ENCODE data around the gene TSEN2. TPM values are rescaled to one million over a fixed set of nuclear protein-coding genes. Genes with fewer than 3 reads are reported as not detected.
"Not testable (repeated sequence)": the region's sequence is repeated elsewhere in the genome, so short reads cannot be mapped to it uniquely, and the experiment has no call there.

TSEN2 gene
- polyA plus RNA-seq, 3 donors: 3.2 to 7.3 (median 3.9) TPM

DNA sequence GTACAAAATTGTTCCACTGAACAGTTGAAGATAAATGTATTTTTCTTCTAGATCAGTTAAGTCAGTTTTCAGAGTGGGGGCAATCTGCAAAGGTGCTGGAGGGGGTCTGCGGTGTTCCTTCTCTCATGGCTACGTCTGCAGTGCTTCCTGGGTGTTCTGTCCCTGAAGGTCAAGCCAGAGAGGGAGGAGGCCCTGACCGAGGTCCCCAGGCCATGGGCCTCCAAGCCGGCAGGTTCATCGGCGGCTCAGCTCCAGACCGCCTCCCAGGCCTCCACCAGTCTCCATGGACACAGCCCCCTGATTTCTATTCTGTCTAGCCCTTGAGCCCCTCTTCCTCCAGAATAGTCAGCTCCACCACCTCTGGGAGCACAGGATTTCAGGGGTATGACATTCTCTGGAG, 28.5 kb upstream of the TSEN2 start:
- Mint-ChIP-seq H3K4me3 (no peak overlapping the region), H3K4me1 (peaks cover 50% of the 10 kb centered on the region)

GRCh38 chr3:12456441-12456840, 27.8 kb upstream of the TSEN2 start:
- Mint-ChIP-seq H3K27ac (no peak overlapping the region), H3K4me3 (no peak overlapping the region), H3K27me3 (ENCODE audit: low read depth in 3 of 3) (peaks cover 0 to 2% (median 1%) of the 10 kb centered on the region in 3 donors), H3K36me3 (no peaks in the 10 kb centered on the region), H3K4me1 (peaks cover 49% of the 10 kb centered on the region), H3K9me3 (peaks cover 0 to 4% (median 0%) of the 10 kb centered on the region in 7 donors)
- no peak for DNase-seq
- Histone ChIP-seq H4K20me1 (ENCODE audit: insufficient read depth, low read length) (no peaks in the 10 kb centered on the region), H3K4me1 (ENCODE audit: control insufficient read depth in 1 of 2, insufficient read depth in 2 of 2, low read length in 2 of 2) (peaks cover 41 to 50% of the 10 kb centered on the region in 2 donors), H3K9ac (ENCODE audit: insufficient read depth, low read length, poor library complexity, severe bottlenecking) (no peak overlapping the region), H3K79me2 (ENCODE audit: insufficient read depth, low read length) (no peaks in the 10 kb centered on the region), H3K9me3 (replicated peaks in 1 of 2; ENCODE audit: control insufficient read depth in 1 of 2, insufficient read depth in 1 of 2, low read length in 2 of 2) (no peaks in the 10 kb centered on the region), H3K4me3 (replicated peaks in 1 of 3; ENCODE audit: low read depth in 2 of 3, low read length in 3 of 3) (no peak overlapping the region), H3K36me3 (replicated peaks in 1 of 2; ENCODE audit: control insufficient read depth in 1 of 2, insufficient read depth in 2 of 2, low read length in 2 of 2) (no peaks in the 10 kb centered on the region), H2AFZ (ENCODE audit: insufficient read depth, low read depth, low read length, poor library complexity, severe bottlenecking) (no peak overlapping the region), H3K27me3 (ENCODE audit: control insufficient read depth in 2 of 2, insufficient read depth in 2 of 2, low read length in 2 of 2) (no peaks in the 10 kb centered on the region), H3K27ac (ENCODE audit: low read depth in 1 of 2, low read length in 2 of 2) (no peak overlapping the region), H3K4me2 (replicated peaks; ENCODE audit: extremely low read depth, low read length, poor library complexity, severe bottlenecking) (no peak overlapping the region)
- intact Hi-C loops (cut with micrococcal nuclease): loop anchor here (5.0 to 10.0 kb wide), 4 partner anchors 59 to 264 kb away; no protein-coding TSS in a partner anchor
- TF ChIP-seq, protein P1, sequence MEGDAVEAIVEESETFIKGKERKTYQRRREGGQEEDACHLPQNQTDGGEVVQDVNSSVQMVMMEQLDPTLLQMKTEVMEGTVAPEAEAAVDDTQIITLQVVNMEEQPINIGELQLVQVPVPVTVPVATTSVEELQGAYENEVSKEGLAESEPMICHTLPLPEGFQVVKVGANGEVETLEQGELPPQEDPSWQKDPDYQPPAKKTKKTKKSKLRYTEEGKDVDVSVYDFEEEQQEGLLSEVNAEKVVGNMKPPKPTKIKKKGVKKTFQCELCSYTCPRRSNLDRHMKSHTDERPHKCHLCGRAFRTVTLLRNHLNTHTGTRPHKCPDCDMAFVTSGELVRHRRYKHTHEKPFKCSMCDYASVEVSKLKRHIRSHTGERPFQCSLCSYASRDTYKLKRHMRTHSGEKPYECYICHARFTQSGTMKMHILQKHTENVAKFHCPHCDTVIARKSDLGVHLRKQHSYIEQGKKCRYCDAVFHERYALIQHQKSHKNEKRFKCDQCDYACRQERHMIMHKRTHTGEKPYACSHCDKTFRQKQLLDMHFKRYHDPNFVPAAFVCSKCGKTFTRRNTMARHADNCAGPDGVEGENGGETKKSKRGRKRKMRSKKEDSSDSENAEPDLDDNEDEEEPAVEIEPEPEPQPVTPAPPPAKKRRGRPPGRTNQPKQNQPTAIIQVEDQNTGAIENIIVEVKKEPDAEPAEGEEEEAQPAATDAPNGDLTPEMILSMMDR (IDR thresholded peaks at IDR 0.05): no peak
- WGBS (ENCODE audit: insufficient coverage): 86% methylated on average over 1 of the region's 3 CpGs

More for the DNA sequence above, 28.5 kb upstream of the TSEN2 start:
- H3K9me3 ChIP-seq (replicated peaks in 1 of 2; ENCODE audit: control insufficient read depth in 1 of 2, insufficient read depth in 1 of 2, low read length in 2 of 2): no peaks in the 10 kb centered on the region
- H2AFZ ChIP-seq (ENCODE audit: insufficient read depth, low read depth, low read length, poor library complexity, severe bottlenecking): no peak overlapping the region
- H3K79me2 ChIP-seq (ENCODE audit: insufficient read depth, low read length): no peaks in the 10 kb centered on the region
- TF ChIP-seq, protein P1 (IDR thresholded peaks at IDR 0.05): no peak
- H3K27me3 Mint-ChIP-seq (ENCODE audit: low read depth in 3 of 3): peaks cover 0 to 2% (median 1%) of the 10 kb centered on the region in 3 donors
- no peak overlapping the region for H3K27ac ChIP-seq (ENCODE audit: low read depth in 1 of 2, low read length in 2 of 2)
- no peaks in the 10 kb centered on the region for H3K27me3 ChIP-seq (ENCODE audit: control insufficient read depth in 2 of 2, insufficient read depth in 2 of 2, low read length in 2 of 2)
- H3K36me3 Mint-ChIP-seq: no peaks in the 10 kb centered on the region
- H3K4me3 ChIP-seq (replicated peaks in 1 of 3; ENCODE audit: low read depth in 2 of 3, low read length in 3 of 3): no peak overlapping the region
- no peak overlapping the region for H3K27ac Mint-ChIP-seq
- intact Hi-C loops (cut with micrococcal nuclease): loop anchor here (5.0 to 10.0 kb wide), 4 partner anchors 58 to 263 kb away; no protein-coding TSS in a partner anchor
- H3K9me3 Mint-ChIP-seq: peaks cover 0 to 4% (median 0%) of the 10 kb centered on the region in 7 donors
- DNase-seq: no peak
- H3K4me1 ChIP-seq (ENCODE audit: control insufficient read depth in 1 of 2, insufficient read depth in 2 of 2, low read length in 2 of 2): peaks cover 39 to 51% of the 10 kb centered on the region in 2 donors
- 94% methylated on average over 5 of the region's 7 CpGs for WGBS (ENCODE audit: insufficient coverage)
- no peak overlapping the region for H3K4me2 ChIP-seq (replicated peaks; ENCODE audit: extremely low read depth, low read length, poor library complexity, severe bottlenecking)
- no peak overlapping the region for H3K9ac ChIP-seq (ENCODE audit: insufficient read depth, low read length, poor library complexity, severe bottlenecking)
- H4K20me1 ChIP-seq (ENCODE audit: insufficient read depth, low read length): no peaks in the 10 kb centered on the region
- H3K36me3 ChIP-seq (replicated peaks in 1 of 2; ENCODE audit: control insufficient read depth in 1 of 2, insufficient read depth in 2 of 2, low read length in 2 of 2): no peaks in the 10 kb centered on the region

GRCh38 chr3:12457380-12457779, 26.9 kb upstream of the TSEN2 start:
- H3K27me3 ChIP-seq (ENCODE audit: control insufficient read depth in 2 of 2, insufficient read depth in 2 of 2, low read length in 2 of 2); H3K9me3 ChIP-seq (replicated peaks in 1 of 2; ENCODE audit: control insufficient read depth in 1 of 2, insufficient read depth in 1 of 2, low read length in 2 of 2); H3K4me2 ChIP-seq (replicated peaks; ENCODE audit: extremely low read depth, low read length, poor library complexity, severe bottlenecking); H3K9ac ChIP-seq (ENCODE audit: insufficient read depth, low read length, poor library complexity, severe bottlenecking); H3K4me3 Mint-ChIP-seq; H3K9me3 Mint-ChIP-seq; H3K27me3 Mint-ChIP-seq (ENCODE audit: low read depth in 3 of 3); H3K27ac ChIP-seq (ENCODE audit: low read depth in 1 of 2, low read length in 2 of 2); DNase-seq; H2AFZ ChIP-seq (ENCODE audit: insufficient read depth, low read depth, low read length, poor library complexity, severe bottlenecking); H3K4me3 ChIP-seq (replicated peaks in 1 of 3; ENCODE audit: low read depth in 2 of 3, low read length in 3 of 3); H3K79me2 ChIP-seq (ENCODE audit: insufficient read depth, low read length); H4K20me1 ChIP-seq (ENCODE audit: insufficient read depth, low read length); H3K36me3 Mint-ChIP-seq; H3K36me3 ChIP-seq (replicated peaks in 1 of 2; ENCODE audit: control insufficient read depth in 1 of 2, insufficient read depth in 2 of 2, low read length in 2 of 2): not testable (repeated sequence)
- intact Hi-C loops (cut with micrococcal nuclease): loop anchor here (5.0 to 10.0 kb wide), 4 partner anchors 60 to 265 kb away; no protein-coding TSS in a partner anchor
- peak overlapping the region in 2 of 7 donors; percentile 6 to 9 for H3K27ac Mint-ChIP-seq
- H3K4me1 Mint-ChIP-seq: peaks cover 53% of the 10 kb centered on the region
- 100% methylated on average over 1 of the region's 4 CpGs for WGBS (ENCODE audit: insufficient coverage)
- H3K4me1 ChIP-seq (ENCODE audit: control insufficient read depth in 1 of 2, insufficient read depth in 2 of 2, low read length in 2 of 2): peaks cover 47 to 55% of the 10 kb centered on the region in 2 donors

Measured in CD14-positive monocyte (primary cell).